Adrenal gland (tissue), 5 donors: ENCODE measurements around the gene ANTKMT.

Source experiments
- CTCF ChIP-seq, 6 experiments: fragments of 450-650 bp in 4 of 6; fragments of 200-600 bp in 2 of 6; sonication (generic) in 1 of 6; IDR thresholded peaks; 1 replicate in 5 of 6; 2 replicates in 1 of 6; pipeline versions ENCODE4 v1.5.1 to v1.8.0; 2016 to 2021; ENCODE audit warnings: antibody characterized with exemption in 6 of 6, mild to moderate bottlenecking in 2 of 6, moderate library complexity in 1 of 6
- POLR2A ChIP-seq, 2 donors: fragments of 450-650 bp; IDR thresholded peaks; one replicate each; pipeline ENCODE4 v1.6.1; 2017; ENCODE audit warnings: antibody characterized with exemption in 2 of 2, mild to moderate bottlenecking in 2 of 2, moderate library complexity in 1 of 2
- donor health status: DM: no; HTN: no; CAD: no.

GRCh38 chr16:675884-676564 is 44.9 kb upstream of the ANTKMT start:
- no peak for TF ChIP-seq POLR2A (IDR thresholded peaks at IDR 0.05)
- TF ChIP-seq CTCF (IDR thresholded peaks at IDR 0.05): no peak
